H7 (cell line): Measurements from ENCODE around the gene HSPA1B. TPM values are rescaled to one million over a fixed set of nuclear protein-coding genes. Genes with fewer than 3 reads are reported as not detected.
"Not testable (repeated sequence)": the region's sequence is repeated elsewhere in the genome, so short reads cannot be mapped to it uniquely, and the experiment has no call there.

ENCODE experiments used
- DNase-seq: peaks from one replicate; pipeline ENCODE4 v3.0.0; 2012
- H3K27me3 ChIP-seq: 2 replicates; pipeline ENCODE4 v1.6.0; 2011; ENCODE audit warnings: mild to moderate bottlenecking, low read length; ENCODE audit not compliant: control insufficient read depth, insufficient read depth
- H3K36me3 ChIP-seq: replicated peaks from 2 replicates; pipeline ENCODE4 v1.5.1; 2011; ENCODE audit warnings: low read length; ENCODE audit not compliant: control insufficient read depth, insufficient read depth
- H3K4me3 ChIP-seq: 2 replicates; pipeline ENCODE4 v1.5.1; 2011; ENCODE audit warnings: low read depth, mild to moderate bottlenecking, control low read depth, low read length, moderate library complexity; ENCODE audit not compliant: insufficient read depth
- total RNA-seq: library from RNA; depleted of rRNA; stranded (reverse); fragments of >200 nt; shearing (Covaris generic); gene quantifications from 2 replicates; pipeline ENCODE4 v1.2.3, GENCODE V29; 2014

The HSPA1B gene
- total RNA-seq, 1 experiment from 2014 or later, result 70.4 TPM

- H3K36me3 ChIP-seq, H3K27me3 ChIP-seq: not testable (repeated sequence)
- peak overlapping the region; percentile 10; the same call in 1 of the 2 replicates for H3K4me3 ChIP-seq
- peak; percentile 61 for DNase-seq
Measured at GRCh38 chr6:31851980-31852718, 24.6 kb downstream of the HSPA1B start.

GRCh38 chr6:31857774-31858173 is 30.2 kb downstream of the HSPA1B start:
- H3K27me3 ChIP-seq, DNase-seq, H3K4me3 ChIP-seq, H3K36me3 ChIP-seq: not testable (repeated sequence)

- no peak for DNase-seq
- Histone ChIP-seq H3K4me3 (no peak overlapping the region), H3K27me3 (no peaks in the 10 kb centered on the region; the same call in 1 of the 2 replicates), H3K36me3 (peaks cover 4% of the 10 kb centered on the region)
Measured at GRCh38 chr6:31858707-31859106, 31.2 kb downstream of the HSPA1B start.

GRCh38 chr6:31859923-31860322 is 32.4 kb downstream of the HSPA1B start:
- Histone ChIP-seq H3K27me3 (no peaks in the 10 kb centered on the region; the same call in 1 of the 2 replicates), H3K36me3 (peaks cover 4% of the 10 kb centered on the region), H3K4me3 (no peak overlapping the region)
- DNase-seq, result no peak

GRCh38 chr6:31860349-31860748 is 32.8 kb downstream of the HSPA1B start:
- Histone ChIP-seq H3K27me3 (no peaks in the 10 kb centered on the region; the same call in 1 of the 2 replicates), H3K36me3 (peaks cover 4% of the 10 kb centered on the region), H3K4me3 (no peak overlapping the region)
- peak; percentile 13 for DNase-seq

GRCh38 chr6:31861150-31861549 is 33.6 kb downstream of the HSPA1B start:
- peaks cover 4% of the 10 kb centered on the region for H3K36me3 ChIP-seq
- H3K4me3 ChIP-seq, result no peak overlapping the region
- DNase-seq, result no peak
- no peaks in the 10 kb centered on the region; the same call in 1 of the 2 replicates for H3K27me3 ChIP-seq

GRCh38 chr6:31861919-31862343 is 34.4 kb downstream of the HSPA1B start:
- peak; percentile 45 for DNase-seq
- H3K36me3 ChIP-seq, result peaks cover 4% of the 10 kb centered on the region

GRCh38 chr6:31862344-31863235 is 35.1 kb downstream of the HSPA1B start, which contains the start of gene NEU1:
TSS of gene NEU1 (minus strand) at chr6:31862821. CDS start at chr6:31862776, 45 bp downstream.
- H3K27me3 ChIP-seq, result no peaks in the 10 kb centered on the region; the same call in 1 of the 2 replicates
- peaks cover 4% of the 10 kb centered on the region for H3K36me3 ChIP-seq
- peak; percentile 100 for DNase-seq
- H3K4me3 ChIP-seq, result peak within 1 kb of the TSS; percentile 90

More at GRCh38 chr6:31861919-31862343, 34.4 kb downstream of the HSPA1B start:
- Histone ChIP-seq H3K27me3 (no peaks in the 10 kb centered on the region; the same call in 1 of the 2 replicates), H3K4me3 (peak overlapping the region; percentile 90)

GRCh38 chr6:31864123-31864562 is 36.6 kb downstream of the HSPA1B start:
- H3K27me3 ChIP-seq, H3K36me3 ChIP-seq: not testable (repeated sequence)
- peak; percentile 30 for DNase-seq
- H3K4me3 ChIP-seq, result peak overlapping the region; percentile 53

- Histone ChIP-seq H3K4me3 (no peak overlapping the region), H3K36me3 (peaks cover 3% of the 10 kb centered on the region), H3K27me3 (no peaks in the 10 kb centered on the region; the same call in 1 of the 2 replicates)
- peak; percentile 12 for DNase-seq
Measured at GRCh38 chr6:31864818-31865204, 37.3 kb downstream of the HSPA1B start.

- no peaks in the 10 kb centered on the region; the same call in 1 of the 2 replicates for H3K27me3 ChIP-seq
- H3K36me3 ChIP-seq, result peaks cover 1% of the 10 kb centered on the region; the same call in 1 of the 2 replicates
- DNase-seq, result peak; percentile 36
- no peak overlapping the region for H3K4me3 ChIP-seq
Measured at GRCh38 chr6:31865205-31866118, 37.9 kb downstream of the HSPA1B start.

GRCh38 chr6:31868658-31868971 is 41.1 kb downstream of the HSPA1B start:
- DNase-seq, H3K27me3 ChIP-seq, H3K36me3 ChIP-seq, H3K4me3 ChIP-seq: not testable (repeated sequence)

- H3K4me3 ChIP-seq, result no peak overlapping the region
- no peaks in the 10 kb centered on the region for H3K36me3 ChIP-seq
- no peaks in the 10 kb centered on the region for H3K27me3 ChIP-seq
- DNase-seq, result peak; percentile 20
Measured at GRCh38 chr6:31869343-31869742, 41.8 kb downstream of the HSPA1B start.
